Muscle of leg (tissue), 11 donors: ENCODE results near the gene ACSS2. TPM values are rescaled to one million over a fixed set of nuclear protein-coding genes. Genes with fewer than 3 reads are reported as not detected.

Source experiments
- DNase-seq: peaks from one replicate; pipeline ENCODE4 v3.0.0; 2013
- H3K27ac ChIP-seq: one replicate; pipeline ENCODE4 v1.5.1; 2013; ENCODE audit warnings: mild to moderate bottlenecking, low read length, control low read depth
- H3K27me3 ChIP-seq: one replicate; pipeline ENCODE4 v1.6.1; 2013; ENCODE audit warnings: low read length; ENCODE audit not compliant: control insufficient read depth, insufficient read depth
- H3K36me3 ChIP-seq: one replicate; pipeline ENCODE4 v1.6.1; 2013; ENCODE audit warnings: low read length; ENCODE audit not compliant: control insufficient read depth, insufficient read depth
- H3K4me1 ChIP-seq: one replicate; pipeline ENCODE4 v1.6.1; 2013; ENCODE audit warnings: low read length; ENCODE audit not compliant: control insufficient read depth, insufficient read depth
- H3K4me3 ChIP-seq: one replicate; pipeline ENCODE4 v1.5.1; 2013; ENCODE audit warnings: low read length, control low read depth
- H3K9me3 ChIP-seq: replicated peaks from 2 replicates; pipeline ENCODE4 v1.6.1; 2013; ENCODE audit warnings: low read depth, low read length; ENCODE audit not compliant: control insufficient read depth
- WGBS: methylation state at CpG from one replicate; pipeline ENCODE4 v1.1.5; 2013; ENCODE audit warnings: missing lambda C conversion rate; ENCODE audit not compliant: insufficient coverage; 5-methylcytosine and 5-hydroxymethylcytosine counted together
- polyA plus RNA-seq, 8 donors: library from polyadenylated mRNA; unstranded; fragments of 120-200 nt; gene quantifications; one replicate each; pipeline versions ENCODE4 v1.2.1 to v1.2.3, GENCODE V29; 2013; ENCODE audit warnings: inconsistent platforms in 1 of 8, low replicate concordance in 1 of 8; ENCODE audit not compliant: insufficient read length in 8 of 8, insufficient read depth in 1 of 8
- total RNA-seq: library from RNA; stranded (reverse); fragments of 120-200 nt; gene quantifications from one replicate; pipeline ENCODE4 v1.2.4, GENCODE V29; 2013

The ACSS2 gene
- total and polyA plus RNA-seq, 9 donors = 39.1 to 61.4 (median 49.1) TPM

- H3K27ac ChIP-seq = no peak overlapping the region
- WGBS = 80% methylated on average over 1 of the region's 3 CpGs
Observed at GRCh38 chr20:34925341-34925740, 48.9 kb downstream of the ACSS2 start.

DNA sequence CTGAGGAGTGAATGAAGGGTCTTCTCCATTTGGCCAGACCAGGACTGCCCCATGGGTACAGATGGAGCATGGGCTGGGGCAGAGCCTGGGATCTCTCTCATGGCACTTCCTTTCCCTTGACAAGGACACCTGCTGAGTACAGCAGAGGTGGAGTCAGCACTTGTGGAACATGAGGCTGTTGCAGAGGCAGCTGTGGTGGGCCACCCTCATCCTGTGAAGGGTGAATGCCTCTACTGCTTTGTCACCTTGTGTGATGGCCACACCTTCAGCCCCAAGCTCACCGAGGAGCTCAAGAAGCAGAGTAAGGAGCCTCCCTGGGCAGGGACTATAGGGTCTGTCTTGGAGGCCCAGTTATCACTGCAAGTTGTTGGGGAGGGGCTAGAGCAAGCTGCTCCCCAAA, 49.6 kb downstream of the ACSS2 start:
- DNase-seq = no peak
- Histone ChIP-seq H3K4me3 (no peak overlapping the region), H3K27me3 (no peaks in the 10 kb centered on the region), H3K27ac (no peak overlapping the region), H3K4me1 (no peaks in the 10 kb centered on the region), H3K36me3 (peaks cover 75% of the 10 kb centered on the region), H3K9me3 (peaks cover 4% of the 10 kb centered on the region)
- WGBS = no CpG with 5 or more reads among the region's 1 CpG

More at GRCh38 chr20:34925341-34925740, 48.9 kb downstream of the ACSS2 start:
- no peak for DNase-seq
- peaks cover 4% of the 10 kb centered on the region for H3K9me3 ChIP-seq
- peaks cover 76% of the 10 kb centered on the region for H3K36me3 ChIP-seq
- H3K4me1 ChIP-seq = no peaks in the 10 kb centered on the region
- H3K4me3 ChIP-seq = no peak overlapping the region
- no peaks in the 10 kb centered on the region for H3K27me3 ChIP-seq

DNA sequence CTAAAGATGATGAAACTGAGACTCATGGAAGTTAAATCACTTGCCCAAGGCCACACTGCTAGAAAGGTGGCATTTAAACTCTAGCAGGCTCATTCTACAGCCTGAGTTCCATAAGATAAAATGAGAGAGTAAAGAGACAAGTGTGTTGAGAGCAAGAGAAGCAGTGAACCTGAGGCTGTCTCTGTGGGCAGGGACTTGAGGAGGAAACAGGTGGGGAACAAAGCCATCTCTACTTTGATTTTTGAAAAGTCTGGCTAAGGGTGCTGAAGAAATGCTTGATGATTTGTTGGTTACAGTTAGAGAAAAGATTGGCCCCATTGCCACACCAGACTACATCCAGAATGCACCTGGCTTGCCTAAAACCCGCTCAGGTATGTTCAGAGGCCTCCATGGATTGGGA, 50.2 kb downstream of the ACSS2 start:
- no peaks in the 10 kb centered on the region for H3K27me3 ChIP-seq
- WGBS = no CpG with 5 or more reads among the region's 1 CpG
- H3K4me1 ChIP-seq = no peaks in the 10 kb centered on the region
- DNase-seq = no peak
- peaks cover 4% of the 10 kb centered on the region for H3K9me3 ChIP-seq
- H3K27ac ChIP-seq = no peak overlapping the region
- H3K36me3 ChIP-seq = peaks cover 76% of the 10 kb centered on the region
- H3K4me3 ChIP-seq = no peak overlapping the region

DNA sequence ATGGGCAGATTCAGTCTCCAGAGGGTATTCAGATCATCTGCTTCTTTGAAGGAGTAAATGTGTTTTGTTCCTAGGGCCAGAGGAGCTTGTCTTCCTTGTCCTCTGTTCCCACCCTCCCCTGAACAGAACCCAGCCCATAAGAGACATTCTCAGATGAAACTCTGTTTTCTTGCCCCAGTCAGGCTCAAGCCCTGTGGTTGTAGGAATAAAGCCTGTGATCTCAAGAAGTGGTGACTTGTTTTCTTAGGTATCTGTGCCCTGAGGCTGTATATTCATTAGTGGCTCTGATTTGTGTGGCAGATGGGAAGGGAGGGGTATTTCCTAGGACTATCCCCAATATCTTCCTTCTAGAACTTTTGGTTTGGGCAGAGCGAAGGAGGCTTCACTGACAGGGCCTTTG, 51.3 kb downstream of the ACSS2 start:
- DNase-seq = no peak
- Histone ChIP-seq H3K27me3 (no peaks in the 10 kb centered on the region), H3K36me3 (peaks cover 80% of the 10 kb centered on the region), H3K4me3 (no peak overlapping the region), H3K27ac (no peak overlapping the region), H3K9me3 (peaks cover 4% of the 10 kb centered on the region), H3K4me1 (no peaks in the 10 kb centered on the region)
- WGBS = 100% methylated on average over 1 of the region's 1 CpG

GRCh38 chr20:34928411-34928810, 52.0 kb downstream of the ACSS2 start:
- Histone ChIP-seq H3K27ac (no peak overlapping the region), H3K36me3 (peaks cover 82% of the 10 kb centered on the region), H3K9me3 (peaks cover 1% of the 10 kb centered on the region), H3K27me3 (no peaks in the 10 kb centered on the region), H3K4me1 (no peaks in the 10 kb centered on the region), H3K4me3 (no peak overlapping the region)
- no peak for DNase-seq
- no CpG with 5 or more reads among the region's 2 CpGs for WGBS

DNA sequence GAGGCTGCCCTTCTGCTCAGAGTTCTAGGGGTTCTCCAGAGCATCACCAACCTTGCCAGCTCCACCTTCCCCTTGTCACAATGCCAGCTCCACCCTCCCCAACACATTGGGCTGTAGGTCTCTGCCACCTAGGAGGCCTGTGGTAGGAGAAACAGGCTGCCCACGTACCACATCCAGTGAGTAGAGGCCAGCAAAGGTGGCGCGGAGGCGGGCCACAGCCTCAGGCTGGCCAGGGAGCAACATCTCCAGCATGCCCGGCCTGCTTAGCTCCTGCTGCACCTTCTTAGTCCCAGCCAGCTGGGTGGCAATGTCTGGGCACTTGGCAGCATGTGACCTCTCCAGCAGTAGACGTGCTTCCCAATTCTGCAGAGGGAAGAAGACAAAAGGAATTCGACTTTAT, 55.4 kb downstream of the ACSS2 start:
- H3K27me3 ChIP-seq = no peaks in the 10 kb centered on the region
- no peak for DNase-seq
- H3K9me3 ChIP-seq = no peaks in the 10 kb centered on the region
- no peak overlapping the region for H3K4me3 ChIP-seq
- H3K36me3 ChIP-seq = peaks cover 77% of the 10 kb centered on the region
- H3K27ac ChIP-seq = no peak overlapping the region
- WGBS = 98% methylated on average over 5 of the region's 7 CpGs
- no peaks in the 10 kb centered on the region for H3K4me1 ChIP-seq

DNA sequence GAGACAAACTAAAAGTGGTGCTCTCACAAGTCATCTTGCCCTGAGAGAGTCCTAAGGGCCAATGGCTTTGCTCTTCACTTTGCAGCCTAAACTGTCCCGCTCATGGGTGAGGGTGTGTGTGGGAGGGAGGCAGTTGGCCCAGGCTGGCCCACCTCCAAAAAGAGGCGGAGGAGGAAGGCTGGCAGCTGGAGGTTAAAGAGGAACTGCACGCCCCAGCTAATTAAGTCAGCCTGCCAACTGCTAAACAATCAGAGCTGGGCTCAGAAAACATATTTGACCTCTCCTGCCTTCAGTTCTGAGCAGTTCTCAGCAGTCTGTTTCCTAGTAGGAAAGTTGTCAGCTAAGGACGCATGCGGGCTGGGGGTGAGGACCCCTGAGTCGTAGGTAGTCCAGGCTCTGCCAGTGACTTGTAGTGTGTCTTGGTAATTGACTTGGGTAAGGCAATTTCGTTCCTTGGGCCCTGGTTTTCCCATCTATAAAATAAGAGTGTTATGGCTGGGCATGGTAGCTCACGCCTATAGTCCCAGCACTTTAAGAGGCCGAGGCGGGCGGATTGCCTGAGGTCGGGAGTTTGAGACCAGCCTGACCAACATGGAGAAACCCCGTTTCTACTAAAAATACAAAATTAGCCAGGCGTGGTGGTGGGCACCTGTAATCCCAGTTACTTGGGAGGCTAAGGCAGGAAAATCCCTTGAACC, 62.2 kb downstream of the ACSS2 start:
- DNase-seq = peak; percentile 82
- no peaks in the 10 kb centered on the region for H3K9me3 ChIP-seq
- H3K4me1 ChIP-seq = peaks cover 23% of the 10 kb centered on the region
- peaks cover 40% of the 10 kb centered on the region for H3K36me3 ChIP-seq
- WGBS = 75% methylated on average over 4 of the region's 14 CpGs
- no peaks in the 10 kb centered on the region for H3K27me3 ChIP-seq
- H3K4me3 ChIP-seq = no peak overlapping the region
- H3K27ac ChIP-seq = peak overlapping the region; percentile 82

DNA sequence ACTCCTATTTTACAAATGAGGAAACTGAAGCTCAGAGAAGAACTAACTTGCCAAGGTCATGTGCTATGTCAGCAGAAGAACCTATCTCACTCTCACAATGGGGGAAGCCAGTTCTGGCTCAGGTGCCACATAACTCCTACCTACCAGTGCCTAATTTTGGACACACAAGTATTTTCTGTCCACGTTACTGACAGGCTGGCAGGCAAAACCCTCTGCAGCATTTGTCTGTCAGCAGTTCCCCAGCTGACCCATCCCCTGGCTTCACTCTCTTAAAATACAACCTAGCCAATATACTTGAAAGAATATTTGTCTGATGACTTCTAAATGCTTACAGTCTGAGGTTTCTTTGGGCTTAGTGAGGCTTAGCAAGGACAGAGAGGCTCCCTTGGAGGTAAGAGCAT, 63.7 kb downstream of the ACSS2 start:
- Histone ChIP-seq H3K27ac (peak overlapping the region; percentile 57), H3K36me3 (peaks cover 41% of the 10 kb centered on the region), H3K4me1 (peaks cover 23% of the 10 kb centered on the region), H3K4me3 (no peak overlapping the region), H3K9me3 (no peaks in the 10 kb centered on the region), H3K27me3 (no peaks in the 10 kb centered on the region)
- WGBS = 50% methylated on average over 1 of the region's 1 CpG
- peak; percentile 50 for DNase-seq

GRCh38 chr20:34941226-34941625, 64.8 kb downstream of the ACSS2 start:
- H3K4me3 ChIP-seq = no peak overlapping the region
- no peak overlapping the region for H3K27ac ChIP-seq
- peaks cover 43% of the 10 kb centered on the region for H3K36me3 ChIP-seq

GRCh38 chr20:34942301-34942700, 65.9 kb downstream of the ACSS2 start:
- Histone ChIP-seq H3K27ac (no peak overlapping the region), H3K36me3 (peaks cover 35% of the 10 kb centered on the region), H3K4me3 (no peak overlapping the region), H3K27me3 (no peaks in the 10 kb centered on the region), H3K9me3 (no peaks in the 10 kb centered on the region), H3K4me1 (peaks cover 23% of the 10 kb centered on the region)
- WGBS = 95% methylated on average over 8 of the region's 9 CpGs
- DNase-seq = no peak

More at GRCh38 chr20:34941226-34941625, 64.8 kb downstream of the ACSS2 start:
- 75% methylated on average over 1 of the region's 4 CpGs for WGBS
- Histone ChIP-seq H3K4me1 (peaks cover 23% of the 10 kb centered on the region), H3K27me3 (no peaks in the 10 kb centered on the region), H3K9me3 (no peaks in the 10 kb centered on the region)
- no peak for DNase-seq
